GM10248 (cell line): ENCODE measurements around the gene CCDC134.

Experiments
- CTCF ChIA-PET: fragments of 300-600 bp; sonication (Branson Sonifier 250); formaldehyde crosslinking; extraction: SDS; loops from one replicate; lab custom pipeline; 2021; ENCODE audit warnings: antibody characterized with exemption; lab: Yijun Ruan, JAX
- POLR2A ChIA-PET: fragments of 350-650 bp; sonication (Branson Sonifier 250); formaldehyde crosslinking; extraction: SDS; loops from one replicate; lab custom pipeline; 2020; ENCODE audit warnings: antibody characterized with exemption; lab: Yijun Ruan, JAX
- DNase-seq: peaks from one replicate; pipeline ENCODE4 v3.0.0; 2012; ENCODE audit errors: extremely low spot score
- CTCF ChIP-seq: IDR thresholded peaks from 2 replicates; pipeline ENCODE4 v1.5.1; 2012; ENCODE audit warnings: mild to moderate bottlenecking, low read depth; ENCODE audit errors: extremely low read depth, missing control alignments, control extremely low read depth

CCDC134 gene

GRCh38 chr22:41775338-41775737 is 25.1 kb upstream of the CCDC134 start:
- POLR2A ChIA-PET = no interaction called here
- no peak for TF ChIP-seq CTCF
- no peak for DNase-seq
- CTCF ChIA-PET = interaction anchor here (1.5 to 4.3 kb wide), 3 partner anchors 13 to 78 kb away, joined by 4 to 25 read pairs (median 21); no protein-coding TSS in a partner anchor

GRCh38 chr22:41775976-41776375 is 24.5 kb upstream of the CCDC134 start:
- no peak for TF ChIP-seq CTCF
- ChIA-PET POLR2A (no interaction called here), CTCF (interaction anchor here (1.3 to 4.3 kb wide), 4 partner anchors 15 to 79 kb away, joined by 3 to 25 read pairs (median 12); partner anchors contain the start of gene CCDC134)
- DNase-seq = no peak

DNA sequence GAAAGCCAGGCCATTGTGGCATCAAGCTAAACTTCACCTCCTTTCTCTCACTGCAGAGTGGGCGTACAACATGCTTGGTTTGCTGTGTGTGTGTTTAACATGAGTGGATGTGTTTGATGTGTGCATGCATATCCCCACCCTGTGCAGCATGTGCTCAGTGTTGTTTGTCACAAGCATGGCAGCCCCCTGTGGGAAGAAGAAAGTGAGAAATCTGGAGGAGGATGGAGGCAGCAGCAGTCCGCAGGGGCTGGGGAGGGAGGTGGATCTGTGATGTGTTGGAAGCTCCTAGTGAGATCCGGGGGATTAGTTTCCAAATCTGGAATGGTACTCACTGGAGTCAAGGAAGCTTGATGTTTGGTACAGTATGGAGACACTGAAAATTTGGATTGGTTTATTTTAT is 24.1 kb upstream of the CCDC134 start:
- no peak for TF ChIP-seq CTCF
- no peak for DNase-seq
- ChIA-PET CTCF (interaction anchor here (1.3 to 4.3 kb wide), 5 partner anchors 15 to 165 kb away, joined by 3 to 25 read pairs (median 4); partner anchors contain the start of gene CCDC134), POLR2A (no interaction called here)

GRCh38 chr22:41777749-41778425 is 22.6 kb upstream of the CCDC134 start:
- ChIA-PET CTCF (interaction anchor here (1.6 to 4.3 kb wide), 3 partner anchors 32 to 163 kb away, joined by 4 to 25 read pairs (median 21); no protein-coding TSS in a partner anchor), POLR2A (no interaction called here)
- TF ChIP-seq CTCF = no peak
- no peak for DNase-seq

- CTCF ChIA-PET = interaction anchor here (1.0 to 6.9 kb wide), 13 partner anchors 12 to 161 kb away, joined by 3 to 43 read pairs (median 6); partner anchors contain the start of gene CCDC134
- no peak for DNase-seq
- no peak for TF ChIP-seq CTCF
- POLR2A ChIA-PET = interaction anchor here (3.3 kb wide), 1 partner anchor 20 kb away, joined by 10 read pairs; the partner anchor contains the start of gene CCDC134
Observed at GRCh38 chr22:41779929-41780505, 20.5 kb upstream of the CCDC134 start.

GRCh38 chr22:41780746-41781505 is 19.6 kb upstream of the CCDC134 start:
- no peak for TF ChIP-seq CTCF
- peak; percentile 89 for DNase-seq
- ChIA-PET CTCF (interaction anchor here (0.8 to 6.9 kb wide), 13 partner anchors 10 to 160 kb away, joined by 3 to 43 read pairs (median 6); partner anchors contain the start of gene CCDC134), POLR2A (interaction anchor here (0.5 to 3.3 kb wide), 4 partner anchors 19 to 155 kb away, joined by 3 to 10 read pairs (median 4); partner anchors contain the start of gene CCDC134)
